Measurements from ENCODE around the gene APOF. TPM values are rescaled to one million over a fixed set of nuclear protein-coding genes. Genes with fewer than 3 reads are reported as not detected.
A peak's percentile ranks its signal among the peaks of the same experiment; 100 is the strongest.
"Not testable (repeated sequence)": the region's sequence is repeated elsewhere in the genome, so short reads cannot be mapped to it uniquely, and the experiment has no call there.

APOF gene
- total RNA-seq, 6 experiments from 2014 or later: not detected

DNA sequence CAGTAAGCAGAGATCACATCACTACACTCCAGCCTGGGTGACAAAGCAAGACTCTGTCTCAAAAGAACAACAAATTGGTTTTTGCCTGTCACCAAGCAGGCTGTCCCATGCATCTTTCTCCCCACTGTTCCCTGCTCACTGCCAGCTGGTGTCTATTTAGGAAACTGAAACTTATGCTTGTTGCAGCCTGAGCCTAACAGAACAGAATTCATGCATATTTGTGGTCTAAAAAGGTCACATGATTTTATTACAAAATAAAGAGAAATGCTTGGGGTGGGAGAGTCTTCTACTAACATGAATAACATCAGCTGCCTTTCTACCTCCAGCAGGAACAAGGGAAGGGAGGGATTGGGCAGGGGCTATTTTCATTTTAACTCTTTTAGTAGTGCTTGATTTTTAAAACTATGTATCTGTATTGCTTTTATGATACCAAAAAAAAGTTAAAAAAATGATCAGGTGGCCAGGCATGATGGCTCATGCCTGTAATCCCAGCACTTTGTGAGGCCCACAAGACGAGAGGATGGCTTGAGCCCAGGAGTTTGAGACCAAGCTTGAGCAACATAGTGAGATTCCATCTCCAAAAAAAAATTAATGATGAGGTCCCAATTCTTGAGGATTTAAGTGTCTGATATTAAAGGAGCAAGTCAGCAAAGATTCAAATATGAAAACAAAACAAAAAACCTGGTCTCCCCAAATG lies 3.7 kb downstream of the APOF start:
- Mint-ChIP-seq H3K4me3 (peak overlapping the region; percentile 91), H3K9me3 (no peaks in the 10 kb centered on the region), H3K4me1 (ENCODE audit: low read depth) (peaks cover 27% of the 10 kb centered on the region), H3K27me3 (ENCODE audit: insufficient read depth) (no peaks in the 10 kb centered on the region), H3K36me3 (ENCODE audit: low read depth) (peaks cover 6% of the 10 kb centered on the region), H3K27ac (peak overlapping the region; percentile 92)
- TF ChIP-seq CTCF (IDR thresholded peaks at IDR 0.05): no peak
- DNase-seq: peak; percentile 83

DNA sequence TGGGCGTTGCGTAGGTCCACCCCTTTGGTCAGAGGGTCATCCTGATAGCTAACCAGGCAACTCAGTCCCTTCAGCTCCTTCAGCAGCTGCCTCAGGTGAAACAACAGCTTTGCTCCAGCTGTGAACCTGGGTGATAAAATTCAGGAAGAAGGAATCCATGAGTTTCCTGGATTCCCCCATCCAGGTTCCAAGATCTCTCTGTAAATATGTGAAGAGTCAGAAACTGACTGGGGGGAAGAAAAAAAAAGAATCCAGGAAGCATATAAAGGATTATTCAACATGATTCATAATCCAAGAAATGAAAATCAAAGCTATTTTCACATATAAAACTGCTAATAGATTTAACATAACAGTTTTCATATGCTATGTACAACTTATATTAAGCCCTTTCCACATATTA lies 11.3 kb downstream of the APOF start:
- Mint-ChIP-seq H3K4me3 (no peak overlapping the region), H3K27ac (no peak overlapping the region), H3K9me3 (no peaks in the 10 kb centered on the region), H3K27me3 (ENCODE audit: insufficient read depth) (no peaks in the 10 kb centered on the region), H3K4me1 (ENCODE audit: low read depth) (no peaks in the 10 kb centered on the region), H3K36me3 (ENCODE audit: low read depth) (peaks cover 21% of the 10 kb centered on the region)
- TF ChIP-seq CTCF (IDR thresholded peaks at IDR 0.05): no peak
- DNase-seq: no peak

- Mint-ChIP-seq H3K4me3 (no peak overlapping the region), H3K9me3 (no peaks in the 10 kb centered on the region), H3K27me3 (ENCODE audit: insufficient read depth) (no peaks in the 10 kb centered on the region), H3K27ac (no peak overlapping the region), H3K36me3 (ENCODE audit: low read depth) (peaks cover 23% of the 10 kb centered on the region), H3K4me1 (ENCODE audit: low read depth) (no peaks in the 10 kb centered on the region)
- TF ChIP-seq CTCF (IDR thresholded peaks at IDR 0.05): no peak
- no peak for DNase-seq
Measured at GRCh38 chr12:56350662-56351061, 12.0 kb downstream of the APOF start.

- Mint-ChIP-seq H3K36me3 (ENCODE audit: low read depth) (peaks cover 26% of the 10 kb centered on the region), H3K4me3 (no peak overlapping the region), H3K9me3 (no peaks in the 10 kb centered on the region), H3K4me1 (ENCODE audit: low read depth) (no peaks in the 10 kb centered on the region), H3K27me3 (ENCODE audit: insufficient read depth) (no peaks in the 10 kb centered on the region), H3K27ac (no peak overlapping the region)
- TF ChIP-seq CTCF (IDR thresholded peaks at IDR 0.05): no peak
- no peak for DNase-seq
Measured at GRCh38 chr12:56348776-56349175, 13.9 kb downstream of the APOF start.

- H3K27me3 Mint-ChIP-seq (ENCODE audit: insufficient read depth); H3K9me3 Mint-ChIP-seq; DNase-seq; H3K4me1 Mint-ChIP-seq (ENCODE audit: low read depth); H3K4me3 Mint-ChIP-seq; H3K27ac Mint-ChIP-seq: not testable (repeated sequence)
- peaks cover 34% of the 10 kb centered on the region for H3K36me3 Mint-ChIP-seq (ENCODE audit: low read depth)
Measured at GRCh38 chr12:56347255-56347654, 15.4 kb downstream of the APOF start.

- H3K27me3 Mint-ChIP-seq (ENCODE audit: insufficient read depth): no peaks in the 10 kb centered on the region
- no peak for DNase-seq
- no peak overlapping the region for H3K27ac Mint-ChIP-seq
- H3K36me3 Mint-ChIP-seq (ENCODE audit: low read depth): peaks cover 34% of the 10 kb centered on the region
- no peak overlapping the region for H3K4me3 Mint-ChIP-seq
- TF ChIP-seq CTCF (IDR thresholded peaks at IDR 0.05): peak; percentile 20; the same call in 1 of the 2 replicates
- H3K4me1 Mint-ChIP-seq (ENCODE audit: low read depth): no peaks in the 10 kb centered on the region
- no peaks in the 10 kb centered on the region for H3K9me3 Mint-ChIP-seq
Measured at GRCh38 chr12:56346675-56347074, 16.0 kb downstream of the APOF start.

- H3K27me3 Mint-ChIP-seq (ENCODE audit: insufficient read depth); H3K9me3 Mint-ChIP-seq; DNase-seq; H3K27ac Mint-ChIP-seq; H3K4me3 Mint-ChIP-seq; H3K4me1 Mint-ChIP-seq (ENCODE audit: low read depth): not testable (repeated sequence)
- H3K36me3 Mint-ChIP-seq (ENCODE audit: low read depth): peaks cover 21% of the 10 kb centered on the region
Measured at GRCh38 chr12:56342290-56342689, 20.4 kb downstream of the APOF start.

Data from HFFc6 (cell line).